Upper lobe of left lung (tissue), 4 donors: ENCODE measurements around the gene GTPBP6.

Source experiments
- CTCF ChIP-seq, 6 experiments: fragments of 450-650 bp in 4 of 6; fragments of 200-600 bp in 2 of 6; sonication (generic) in 2 of 6; IDR thresholded peaks; one replicate each; pipeline ENCODE4 v1.5.1; 2016 to 2019; ENCODE audit warnings: antibody characterized with exemption in 6 of 6
- POLR2AphosphoS5 ChIP-seq, 2 donors: sonication (generic); formaldehyde crosslinking; IDR thresholded peaks; one replicate each; pipeline ENCODE4 v1.5.1; 2017; ENCODE audit warnings: antibody characterized with exemption in 2 of 2

DNA sequence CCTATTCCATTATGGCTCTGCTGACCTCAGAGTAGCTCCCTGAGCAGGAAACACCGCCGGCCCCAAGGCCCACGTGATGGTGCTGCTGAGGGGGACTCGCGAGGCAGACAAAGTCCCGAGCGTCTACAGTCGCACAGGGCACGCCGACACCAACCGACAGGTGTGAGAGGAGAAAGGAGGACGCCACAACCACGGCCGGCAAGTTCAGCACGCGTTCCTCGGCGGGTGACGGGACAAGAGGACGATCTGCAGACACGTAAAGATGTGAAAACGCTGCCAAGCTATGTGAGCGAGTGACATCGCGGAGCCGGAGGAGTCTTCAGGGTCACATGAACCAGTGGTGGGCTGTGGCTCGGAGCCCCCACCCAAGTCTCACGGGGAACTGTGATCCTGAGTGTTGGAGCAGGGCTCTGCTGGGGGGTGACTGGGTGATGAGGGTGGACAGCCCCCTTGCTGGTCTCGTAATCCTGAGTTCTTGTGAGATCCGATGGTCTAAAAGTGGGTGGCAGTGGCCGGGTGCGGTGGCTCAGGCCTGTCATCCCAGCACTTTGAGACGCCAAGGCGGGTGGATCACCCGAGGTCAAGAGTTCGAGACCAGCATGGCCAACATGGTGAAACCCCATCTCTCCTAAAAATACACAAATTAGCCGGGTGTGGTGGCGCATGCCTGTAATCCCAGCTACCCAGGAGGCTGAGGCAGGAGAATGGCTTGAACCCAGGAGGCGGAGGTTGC is 34.2 kb upstream of the GTPBP6 start:
- TF ChIP-seq POLR2AphosphoS5 (IDR thresholded peaks at IDR 0.05): no peak
- no peak for TF ChIP-seq CTCF (IDR thresholded peaks at IDR 0.05)
